Bronchial epithelial cell (primary cell): ENCODE results near the gene RPRD1A. TPM values are rescaled to one million over a fixed set of nuclear protein-coding genes. Genes with fewer than 3 reads are reported as not detected.

ENCODE experiments used
- DNase-seq: peaks from one replicate; pipeline ENCODE4 v3.0.0-alpha.2; 2010; ENCODE audit warnings: low read depth
- FAIRE-seq: peaks from 2 replicates; lab custom pipeline; 2011; peaks lifted over from hg19 to GRCh38; lab: Jason Lieb, UNC
- H3K27me3 ChIP-seq: 2 replicates; pipeline ENCODE4 v1.5.1; 2011; ENCODE audit warnings: low read length; ENCODE audit not compliant: control insufficient read depth, insufficient read depth
- H3K36me3 ChIP-seq: 2 replicates; pipeline ENCODE4 v1.5.1; 2011; ENCODE audit warnings: low read length; ENCODE audit not compliant: control insufficient read depth, insufficient read depth
- H3K4me3 ChIP-seq: 2 replicates; pipeline ENCODE4 v1.5.1; 2011; ENCODE audit warnings: mild to moderate bottlenecking, low read depth, low read length, control low read depth
- total RNA-seq: library from RNA; depleted of rRNA; stranded (reverse); fragments of >200 nt; gene quantifications from 2 replicates; pipeline ENCODE4 v1.2.1, GENCODE V29; 2014
- TF ChIP-seq, protein P1 (sequence below): IDR thresholded peaks from 2 replicates; pipeline ENCODE4 v1.5.1; 2011; ENCODE audit warnings: mild to moderate bottlenecking, moderate library complexity, low read length, control low read depth, inconsistent platforms; ENCODE audit not compliant: insufficient read depth, severe bottlenecking

The RPRD1A gene
- total RNA-seq, 1 donor from 2014 or later, result 77.1 TPM

DNA sequence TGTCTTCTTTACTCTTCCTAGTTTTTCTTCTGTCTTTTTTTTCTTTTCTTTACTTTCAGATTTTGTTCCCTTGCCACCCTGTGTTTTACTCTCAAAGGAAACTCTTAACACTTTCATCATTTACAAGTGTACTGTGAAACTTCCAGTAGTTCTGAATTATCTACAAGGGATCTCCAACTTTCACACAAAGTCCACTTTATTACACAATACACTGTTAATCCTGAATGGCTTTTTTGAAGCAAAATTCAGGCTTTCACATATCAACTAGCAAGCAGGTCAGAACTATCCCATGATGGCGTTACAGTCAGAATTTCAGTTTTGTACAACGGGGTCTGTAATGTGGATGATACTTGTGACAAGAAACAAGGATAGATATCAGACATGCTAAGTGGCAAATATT is 60.4 kb downstream of the RPRD1A start:
- TF ChIP-seq, protein P1, sequence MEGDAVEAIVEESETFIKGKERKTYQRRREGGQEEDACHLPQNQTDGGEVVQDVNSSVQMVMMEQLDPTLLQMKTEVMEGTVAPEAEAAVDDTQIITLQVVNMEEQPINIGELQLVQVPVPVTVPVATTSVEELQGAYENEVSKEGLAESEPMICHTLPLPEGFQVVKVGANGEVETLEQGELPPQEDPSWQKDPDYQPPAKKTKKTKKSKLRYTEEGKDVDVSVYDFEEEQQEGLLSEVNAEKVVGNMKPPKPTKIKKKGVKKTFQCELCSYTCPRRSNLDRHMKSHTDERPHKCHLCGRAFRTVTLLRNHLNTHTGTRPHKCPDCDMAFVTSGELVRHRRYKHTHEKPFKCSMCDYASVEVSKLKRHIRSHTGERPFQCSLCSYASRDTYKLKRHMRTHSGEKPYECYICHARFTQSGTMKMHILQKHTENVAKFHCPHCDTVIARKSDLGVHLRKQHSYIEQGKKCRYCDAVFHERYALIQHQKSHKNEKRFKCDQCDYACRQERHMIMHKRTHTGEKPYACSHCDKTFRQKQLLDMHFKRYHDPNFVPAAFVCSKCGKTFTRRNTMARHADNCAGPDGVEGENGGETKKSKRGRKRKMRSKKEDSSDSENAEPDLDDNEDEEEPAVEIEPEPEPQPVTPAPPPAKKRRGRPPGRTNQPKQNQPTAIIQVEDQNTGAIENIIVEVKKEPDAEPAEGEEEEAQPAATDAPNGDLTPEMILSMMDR, result no peak
- H3K27me3 ChIP-seq, result no peaks in the 10 kb centered on the region
- H3K36me3 ChIP-seq, result no peaks in the 10 kb centered on the region
- H3K4me3 ChIP-seq, result no peak overlapping the region
- DNase-seq, result no peak
- FAIRE-seq, result no peak

DNA sequence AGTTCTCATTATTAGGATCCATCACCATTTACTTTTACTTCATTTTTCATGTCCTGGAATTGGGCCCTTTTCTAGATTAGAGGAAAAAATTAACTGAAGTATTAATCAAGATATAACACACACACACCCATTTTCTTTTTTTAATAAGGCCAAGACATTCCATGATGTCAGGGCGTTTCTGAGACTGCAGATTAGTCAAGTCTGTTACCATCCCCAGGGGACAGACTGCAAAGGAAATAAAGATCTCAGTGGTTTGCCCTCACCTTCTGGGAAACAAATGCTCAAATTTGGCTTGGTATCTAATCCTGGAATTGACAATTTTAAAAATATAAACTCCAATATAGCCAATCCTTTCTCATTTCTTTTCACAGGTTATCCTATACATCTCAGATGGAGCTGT is 67.4 kb downstream of the RPRD1A start:
- Histone ChIP-seq H3K36me3 (no peaks in the 10 kb centered on the region), H3K27me3 (no peaks in the 10 kb centered on the region), H3K4me3 (no peak overlapping the region)
- DNase-seq (no peak), FAIRE-seq (no peak)
- TF ChIP-seq, protein P1, result no peak

DNA sequence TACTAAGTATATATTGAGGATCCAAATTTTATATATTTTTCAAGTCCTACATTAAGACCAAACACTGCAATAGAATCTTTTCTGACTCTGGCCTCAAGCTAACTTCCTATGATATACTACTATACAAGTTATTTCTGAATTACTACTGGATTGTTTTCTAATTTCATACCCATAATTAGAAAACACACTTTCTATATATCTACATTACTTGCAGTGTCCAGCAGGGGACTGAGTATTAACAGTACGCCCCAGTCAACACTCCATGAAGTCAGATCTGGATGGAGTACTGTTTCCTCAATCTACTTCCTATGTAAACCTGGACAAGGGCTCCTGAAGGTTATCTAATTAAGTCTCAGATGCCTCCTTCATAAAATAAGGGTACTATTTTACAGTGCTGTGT is 68.4 kb downstream of the RPRD1A start:
- no peaks in the 10 kb centered on the region for H3K36me3 ChIP-seq
- FAIRE-seq (no peak), DNase-seq (peak; percentile 7)
- TF ChIP-seq, protein P1, result peak; percentile 24
- H3K4me3 ChIP-seq, result no peak overlapping the region
- no peaks in the 10 kb centered on the region for H3K27me3 ChIP-seq

DNA sequence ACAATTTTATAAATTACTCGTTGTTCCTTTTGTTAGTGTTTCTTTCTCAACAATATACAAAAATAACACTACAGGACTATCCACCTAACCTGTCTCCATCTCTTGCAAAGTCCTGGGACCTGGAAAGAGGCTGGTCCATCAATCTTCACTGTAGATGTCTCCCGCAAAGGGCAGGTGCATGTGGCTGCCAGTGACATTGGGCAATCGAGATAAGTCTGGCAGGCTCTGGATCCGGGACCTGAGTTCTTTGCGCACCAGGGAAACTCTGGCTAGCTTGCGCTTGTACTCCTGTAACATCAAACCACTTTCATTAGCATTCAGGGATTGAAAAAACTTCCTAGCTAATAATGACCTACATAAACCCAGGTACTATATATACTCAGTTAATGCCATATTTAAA is 74.3 kb downstream of the RPRD1A start:
- Histone ChIP-seq H3K27me3 (no peaks in the 10 kb centered on the region), H3K4me3 (no peak overlapping the region), H3K36me3 (no peaks in the 10 kb centered on the region)
- FAIRE-seq (no peak), DNase-seq (no peak)
- TF ChIP-seq, protein P1, result no peak

DNA sequence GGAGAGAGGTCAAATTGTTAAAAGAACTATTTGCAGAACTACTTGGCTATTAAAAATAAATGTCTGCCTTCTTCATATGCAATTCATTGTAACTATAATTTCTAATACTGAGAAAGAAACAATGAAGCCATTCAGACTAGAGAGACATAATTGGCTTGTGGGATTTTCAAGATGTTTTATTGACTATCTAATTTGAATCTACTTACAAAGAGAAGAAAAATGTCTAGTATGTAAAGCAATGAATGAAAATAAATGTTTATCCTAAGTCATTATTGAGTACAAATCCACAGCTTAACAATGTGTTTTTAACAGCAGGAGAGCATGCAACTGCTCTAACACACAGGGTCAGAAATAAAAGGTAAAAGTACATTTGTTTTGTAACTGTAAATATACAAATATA is 75.7 kb downstream of the RPRD1A start:
- TF ChIP-seq, protein P1, result no peak

DNA sequence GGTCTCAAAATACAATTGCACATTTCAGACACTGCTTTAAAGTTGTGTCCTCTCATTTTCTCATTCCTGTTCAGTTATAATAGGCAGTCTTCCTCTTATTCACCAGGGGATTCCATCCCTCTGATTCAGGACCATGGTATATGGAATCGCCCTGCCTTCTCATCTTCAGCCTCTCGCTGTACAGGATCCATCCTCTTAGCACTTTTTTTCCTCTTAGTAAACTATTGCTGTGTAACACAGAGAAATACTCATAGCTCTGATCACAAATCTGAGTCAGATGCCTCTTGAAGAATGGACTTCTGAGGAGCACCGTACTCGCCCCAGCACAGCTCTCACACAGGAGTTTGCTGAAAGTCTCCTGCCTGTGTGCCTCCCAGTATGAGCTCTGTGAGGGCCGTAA is 83.5 kb downstream of the RPRD1A start:
- Histone ChIP-seq H3K27me3 (no peaks in the 10 kb centered on the region), H3K4me3 (no peak overlapping the region), H3K36me3 (no peaks in the 10 kb centered on the region)
- peak; percentile 28 for FAIRE-seq
- TF ChIP-seq, protein P1, result no peak
- peak; percentile 48 for DNase-seq

More for the DNA sequence above, 75.7 kb downstream of the RPRD1A start:
- H3K27me3 ChIP-seq, result no peaks in the 10 kb centered on the region
- H3K36me3 ChIP-seq, result no peaks in the 10 kb centered on the region
- no peak overlapping the region for H3K4me3 ChIP-seq
- DNase-seq (no peak), FAIRE-seq (no peak)
